Fibroblast of upper back skin (primary cell): Measurements from ENCODE around the gene GPR6.

ENCODE experiments used
- DNase-seq: peaks from one replicate; pipeline ENCODE4 v3.0.0-alpha.2; 2013

Gene GPR6, protein sequence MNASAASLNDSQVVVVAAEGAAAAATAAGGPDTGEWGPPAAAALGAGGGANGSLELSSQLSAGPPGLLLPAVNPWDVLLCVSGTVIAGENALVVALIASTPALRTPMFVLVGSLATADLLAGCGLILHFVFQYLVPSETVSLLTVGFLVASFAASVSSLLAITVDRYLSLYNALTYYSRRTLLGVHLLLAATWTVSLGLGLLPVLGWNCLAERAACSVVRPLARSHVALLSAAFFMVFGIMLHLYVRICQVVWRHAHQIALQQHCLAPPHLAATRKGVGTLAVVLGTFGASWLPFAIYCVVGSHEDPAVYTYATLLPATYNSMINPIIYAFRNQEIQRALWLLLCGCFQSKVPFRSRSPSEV

DNA sequence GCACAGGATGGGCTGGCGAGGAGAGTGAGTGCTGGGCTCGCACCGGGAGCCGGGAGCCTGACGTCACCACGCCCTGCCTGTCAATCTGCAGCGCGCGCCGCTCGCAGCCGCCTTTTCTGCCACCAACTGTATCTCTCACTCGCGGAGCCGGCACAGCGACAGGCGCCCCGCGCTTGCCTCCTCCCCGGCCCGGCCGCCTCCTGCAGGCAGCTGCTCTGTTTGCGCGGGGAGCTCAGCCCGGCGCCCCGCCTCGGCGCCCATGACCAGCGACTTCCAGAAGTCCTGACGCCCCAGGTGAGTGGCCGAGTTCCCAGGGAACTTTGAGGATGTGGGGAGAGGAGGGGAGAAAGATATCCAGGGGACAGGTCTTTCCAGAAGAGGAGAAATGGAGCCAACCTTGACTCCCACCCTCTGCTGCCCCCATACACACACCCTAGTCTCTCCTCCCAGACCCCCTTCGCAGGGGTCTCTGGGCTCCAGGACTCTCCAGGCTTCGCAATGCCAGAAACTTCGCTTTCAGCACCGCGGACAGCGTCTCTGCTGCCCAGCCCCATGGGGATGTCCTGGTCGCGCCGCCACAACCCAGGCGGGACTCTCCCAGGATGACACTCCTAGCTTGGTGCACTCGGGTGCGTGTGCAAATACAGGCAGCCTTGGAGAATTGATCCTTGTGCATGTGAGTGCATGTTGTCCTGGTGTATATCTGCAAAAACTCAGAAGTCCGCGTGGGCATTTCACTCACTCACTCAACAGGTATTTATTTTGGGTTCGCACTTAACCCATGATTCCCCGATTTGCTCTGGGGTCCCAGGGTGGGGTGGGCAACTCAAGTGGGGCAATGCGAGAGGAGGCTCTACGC, at the start of gene GPR6:
GPR6 (plus strand) TSS at position 138 of the 859 bp plus-strand sequence. CDS start 802 bp downstream, outside the sequence.
- peak; percentile 48 for DNase-seq

DNA sequence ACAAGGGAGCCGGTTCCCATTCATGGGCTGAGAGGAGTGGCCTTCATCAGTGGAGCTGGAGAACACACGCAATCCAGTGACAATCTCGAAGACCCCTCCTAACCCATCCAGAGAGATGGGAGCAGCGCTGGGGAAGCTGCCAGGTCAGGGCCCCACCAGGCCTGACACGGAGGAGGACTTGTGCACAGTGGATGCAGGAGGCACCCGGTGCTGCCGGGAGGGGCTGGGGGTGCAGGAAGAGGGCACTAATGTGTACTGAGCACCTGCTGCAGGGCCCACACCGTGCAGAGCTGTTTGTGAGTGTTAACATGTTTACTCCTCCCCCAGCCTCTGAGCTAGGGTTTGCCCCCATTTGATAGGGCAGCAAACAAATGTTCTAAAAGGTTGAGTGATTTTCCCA, 43.8 kb upstream of the GPR6 start:
- DNase-seq, result no peak

DNA sequence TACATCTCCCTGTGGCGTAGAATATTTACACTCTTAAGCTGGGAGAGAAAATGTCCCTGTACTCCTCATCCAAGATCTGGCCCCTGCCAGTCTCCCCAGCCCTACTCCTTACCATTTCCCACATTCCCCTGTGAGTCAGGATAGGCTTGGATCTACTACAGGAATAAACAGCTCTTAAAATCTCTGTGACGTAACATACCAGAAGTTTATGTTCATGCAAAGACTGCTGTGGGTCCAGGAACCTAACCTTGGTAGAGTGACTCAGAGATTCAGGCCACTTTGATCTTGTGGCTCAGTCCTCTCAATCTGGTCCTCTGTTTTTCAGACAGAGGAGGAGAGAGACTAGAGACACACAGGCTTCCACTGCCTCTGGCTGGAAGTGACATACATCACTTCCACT, 38.5 kb upstream of the GPR6 start:
- DNase-seq, result no peak

DNA sequence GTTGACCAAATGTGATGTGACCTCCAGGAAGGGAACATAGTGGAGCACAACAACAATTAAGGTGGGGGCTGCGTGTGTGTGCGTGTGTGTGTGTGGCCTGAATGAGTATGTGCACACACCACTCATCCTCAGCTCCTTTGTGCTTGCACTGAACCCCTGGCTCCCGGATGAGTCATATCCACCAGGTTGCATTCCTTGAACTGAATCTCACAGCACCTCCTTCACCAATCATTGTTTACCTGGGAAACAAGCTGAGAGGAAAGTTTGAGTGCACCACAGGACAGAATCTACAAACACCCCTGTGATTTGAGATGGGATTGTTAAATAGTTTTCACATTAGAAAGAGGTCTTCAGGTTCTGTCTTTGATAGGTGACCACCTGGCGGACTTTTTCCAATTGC, 33.7 kb upstream of the GPR6 start:
- DNase-seq, result no peak

DNA sequence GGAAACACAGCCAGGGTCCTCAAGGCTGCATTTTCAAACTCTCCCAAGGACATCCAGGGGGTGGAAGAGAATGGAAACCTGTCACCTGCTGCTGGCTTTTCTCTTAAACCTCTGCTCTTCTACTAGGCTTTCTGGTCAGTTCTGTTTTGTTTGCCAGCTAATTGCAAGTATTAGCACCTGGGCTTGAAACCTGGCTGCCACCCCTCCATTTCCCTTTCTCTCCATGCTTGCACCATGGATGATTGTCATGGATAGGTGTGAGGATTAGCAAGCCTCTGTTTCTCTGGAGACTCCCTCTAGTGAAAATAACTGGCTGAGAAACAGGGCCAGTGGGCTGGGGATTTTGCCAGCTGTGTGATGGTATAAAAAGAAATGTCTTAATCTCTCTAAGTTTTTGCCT, 33.0 kb upstream of the GPR6 start:
- DNase-seq, result no peak

DNA sequence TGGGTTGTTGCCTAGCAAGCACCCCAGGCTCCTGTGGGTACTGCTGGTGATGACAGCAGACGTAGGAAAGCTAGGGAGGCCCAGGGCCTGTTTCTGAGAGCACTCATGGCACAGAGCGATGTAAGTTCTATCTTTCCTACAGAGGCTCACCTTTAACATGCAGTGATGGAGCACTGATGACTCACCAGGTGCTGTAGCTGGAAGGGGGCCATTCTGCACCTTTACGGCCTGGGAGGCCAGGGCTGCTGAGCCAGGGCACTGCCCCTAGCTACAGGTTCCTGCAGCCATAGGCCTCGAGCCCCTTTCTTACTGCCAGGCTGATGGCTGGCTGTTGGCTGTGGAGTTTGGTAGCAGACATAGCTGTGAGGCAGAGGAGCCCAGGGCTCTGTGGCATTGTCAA, 31.1 kb upstream of the GPR6 start:
- no peak for DNase-seq

DNA sequence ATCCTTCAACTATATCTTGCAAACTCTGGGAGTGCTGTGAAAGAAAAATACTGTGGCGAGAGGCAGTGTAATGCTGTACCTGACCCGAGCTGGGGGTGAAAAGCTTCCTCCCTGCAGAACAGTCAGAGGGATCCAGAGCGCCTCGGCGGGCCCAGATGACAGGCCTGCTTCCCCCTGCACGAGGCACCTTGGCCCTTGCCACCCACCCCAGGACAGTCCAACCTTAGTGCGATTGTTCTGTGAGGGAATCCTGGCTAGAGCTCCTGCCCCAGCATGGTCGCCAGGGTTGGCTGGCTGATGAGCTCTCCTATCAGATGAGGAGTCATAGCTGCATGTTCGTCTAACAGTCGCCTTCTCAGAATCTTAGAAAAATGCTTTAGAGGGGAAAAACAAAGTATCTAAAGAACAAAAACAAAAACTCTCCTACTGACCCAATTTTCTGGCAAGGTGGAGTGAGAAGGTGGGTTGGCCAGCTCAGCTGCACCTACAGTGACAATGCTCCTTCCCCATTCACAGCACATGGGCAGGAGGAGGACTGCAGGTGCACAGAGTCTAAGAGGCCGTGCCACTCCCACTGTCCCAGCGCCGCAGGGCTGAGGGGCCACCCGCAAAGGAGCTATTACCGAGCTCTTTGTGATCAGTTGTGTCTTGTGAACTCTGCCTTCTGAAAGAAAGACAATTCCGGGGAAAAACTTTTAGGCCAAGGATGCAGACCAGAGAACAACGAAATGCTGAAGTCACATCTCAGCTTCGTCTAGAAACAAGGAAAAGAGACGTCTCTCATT, 28.6 kb upstream of the GPR6 start:
- no peak for DNase-seq

DNA sequence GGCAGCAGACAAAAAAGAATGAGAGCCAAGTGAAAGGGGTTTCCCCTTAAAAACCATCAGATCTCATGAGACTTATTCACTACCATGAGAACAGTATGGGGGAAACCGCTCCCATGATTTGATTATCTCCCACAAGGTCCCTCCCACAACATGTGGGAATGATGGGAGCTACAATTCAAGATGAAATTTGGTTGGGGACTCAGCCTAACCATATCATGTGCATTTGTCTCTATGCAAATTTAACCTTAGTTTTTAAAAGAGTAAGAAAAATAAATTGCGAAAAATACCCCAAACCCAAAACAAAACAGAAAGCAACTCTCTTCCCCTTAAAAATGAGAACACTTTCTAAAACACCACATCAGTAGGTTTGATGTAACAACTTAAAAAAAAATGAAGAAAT, 22.6 kb upstream of the GPR6 start:
- DNase-seq, result no peak

DNA sequence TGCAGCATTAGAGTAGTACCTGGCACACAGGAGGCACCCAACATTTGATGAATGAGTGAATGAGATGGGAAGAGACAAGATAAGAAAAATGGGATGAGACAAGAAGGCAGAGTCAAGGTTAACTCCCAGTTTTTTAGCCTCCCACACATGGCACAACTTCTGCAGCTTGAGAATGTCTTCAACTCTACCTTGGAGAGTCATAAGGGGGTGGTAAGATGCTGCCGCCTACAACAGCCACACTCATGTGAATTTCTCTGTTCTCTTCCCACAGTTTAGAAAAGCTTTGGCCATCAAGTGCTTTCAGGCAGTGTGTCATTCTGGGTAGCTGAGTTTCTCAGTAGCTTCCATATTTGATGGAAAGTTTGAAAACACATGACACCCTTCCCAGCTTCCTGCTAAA, 19.5 kb upstream of the GPR6 start:
- DNase-seq, result no peak

DNA sequence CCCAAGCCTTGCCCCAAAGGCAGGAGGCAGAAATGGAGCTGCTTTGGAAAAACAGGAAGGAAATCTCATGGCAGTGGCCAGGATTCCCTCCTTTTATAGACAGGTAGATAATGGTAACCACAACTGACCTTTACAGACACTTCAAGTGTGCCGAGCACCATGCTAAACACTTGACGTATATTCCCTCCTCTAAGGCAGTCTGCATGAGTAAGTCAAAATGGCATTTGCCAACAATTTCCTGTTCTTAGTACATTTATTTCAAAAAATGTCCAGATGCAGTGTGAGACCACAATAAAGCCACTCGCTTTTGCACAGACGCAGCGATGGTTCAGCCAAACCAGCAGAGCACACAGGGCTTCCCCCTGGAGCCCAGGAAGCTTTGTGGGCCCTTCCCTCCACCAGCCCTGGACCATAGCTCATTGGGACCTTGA, 16.5 kb upstream of the GPR6 start:
- peak; percentile 16 for DNase-seq

DNA sequence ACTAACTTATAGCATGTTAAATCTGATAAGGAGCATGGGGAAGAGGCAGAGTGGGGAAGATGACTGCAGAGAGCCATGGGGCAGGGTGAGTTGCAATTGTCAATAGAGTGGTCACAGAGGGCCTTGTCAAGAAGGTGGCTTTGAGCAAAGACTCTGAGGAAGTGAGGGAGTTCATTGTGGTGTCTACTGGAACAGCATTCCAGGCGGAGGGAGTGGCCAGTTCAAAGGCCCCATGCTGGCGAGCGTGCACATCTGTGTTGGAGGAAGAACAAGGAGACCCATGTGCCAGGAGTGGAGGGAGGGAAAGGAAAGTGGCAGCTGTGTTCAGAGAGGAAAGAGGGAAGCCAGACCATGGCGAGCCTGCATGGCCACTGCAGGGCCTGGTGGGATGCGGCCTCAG, 15.8 kb upstream of the GPR6 start:
- DNase-seq, result no peak

DNA sequence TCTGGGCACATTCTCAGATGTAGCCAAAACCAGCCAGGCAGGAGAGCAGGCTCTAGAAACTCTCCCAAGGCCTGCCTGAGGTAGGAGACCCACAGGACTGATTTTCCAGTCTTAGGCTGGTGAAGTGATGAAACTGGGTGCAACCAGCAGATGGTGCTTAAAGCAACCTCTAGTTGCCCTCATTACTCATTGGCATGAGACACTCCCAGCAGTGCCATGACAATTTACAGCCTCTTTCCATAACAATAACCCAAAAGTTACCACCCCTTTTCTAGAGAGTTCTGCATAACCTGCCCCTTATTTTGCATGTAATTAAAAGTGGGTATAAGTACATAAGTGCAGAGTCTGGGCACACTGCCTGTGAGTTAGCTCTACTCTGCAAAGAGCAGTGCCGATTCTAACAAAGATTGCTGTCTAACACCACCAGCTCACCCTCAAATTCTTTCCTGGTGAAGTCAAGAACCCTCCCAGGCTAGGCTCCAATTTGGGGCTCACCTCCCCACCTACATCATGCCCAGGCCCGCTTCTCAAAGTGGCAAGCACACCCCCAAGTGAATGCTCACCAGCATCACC, 14.4 kb upstream of the GPR6 start:
- no peak for DNase-seq

DNA sequence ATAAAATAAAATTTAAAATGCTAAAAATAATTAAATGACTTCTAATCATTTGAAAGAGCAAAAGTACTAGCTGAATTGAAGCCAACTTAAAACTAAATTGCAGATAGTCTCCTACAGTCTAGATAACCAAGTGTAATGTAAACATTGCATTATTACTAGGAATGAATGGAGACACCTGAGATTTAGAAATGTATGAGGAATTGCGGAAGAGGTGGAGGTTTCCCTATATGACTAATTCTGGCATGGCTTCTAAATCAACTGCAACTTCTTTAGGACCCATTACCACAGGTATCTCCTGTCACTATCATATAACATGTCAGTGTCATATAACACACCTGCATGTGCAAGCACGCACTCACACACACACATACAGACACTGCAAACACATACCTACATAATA, 13.2 kb upstream of the GPR6 start:
- no peak for DNase-seq

DNA sequence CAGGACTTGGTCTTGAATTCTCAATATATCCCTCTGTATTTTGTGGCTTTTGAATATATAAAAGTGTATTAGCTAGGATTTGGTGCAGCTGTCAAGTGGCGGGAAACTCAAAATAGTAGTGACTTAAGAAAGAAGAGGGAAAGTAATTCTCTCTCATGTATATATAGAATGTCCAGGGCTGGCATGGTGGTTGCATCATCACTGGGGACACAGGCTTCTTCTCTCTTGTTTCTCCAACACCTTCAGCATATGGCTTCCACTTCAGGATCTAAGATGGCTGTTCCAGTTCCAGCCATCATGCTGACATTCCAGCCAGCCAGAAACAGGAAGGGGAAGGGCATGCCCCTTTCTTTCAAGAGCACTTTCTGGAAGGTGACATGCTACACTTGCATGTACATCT, 11.8 kb upstream of the GPR6 start:
- DNase-seq, result no peak

DNA sequence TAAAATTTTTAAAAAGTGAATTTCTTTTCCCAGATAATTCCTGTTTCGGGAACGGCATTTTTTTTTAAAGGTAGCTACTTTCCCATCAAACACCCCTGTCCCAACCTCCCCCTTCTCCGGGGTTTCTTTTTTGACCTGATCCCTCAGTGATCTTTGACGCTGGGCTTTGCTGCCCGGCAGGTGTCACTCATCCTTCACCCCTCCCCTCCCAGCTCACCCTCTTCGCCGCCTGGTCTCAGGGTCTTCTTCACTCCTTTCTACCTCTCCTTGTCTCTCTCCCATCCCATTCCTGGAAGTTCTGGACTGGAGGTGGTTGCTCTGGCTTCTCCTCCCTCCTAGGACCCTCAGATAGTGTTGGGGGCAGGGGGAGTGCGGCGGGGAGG, 329 bp upstream of the GPR6 start:
- no peak for DNase-seq

DNA sequence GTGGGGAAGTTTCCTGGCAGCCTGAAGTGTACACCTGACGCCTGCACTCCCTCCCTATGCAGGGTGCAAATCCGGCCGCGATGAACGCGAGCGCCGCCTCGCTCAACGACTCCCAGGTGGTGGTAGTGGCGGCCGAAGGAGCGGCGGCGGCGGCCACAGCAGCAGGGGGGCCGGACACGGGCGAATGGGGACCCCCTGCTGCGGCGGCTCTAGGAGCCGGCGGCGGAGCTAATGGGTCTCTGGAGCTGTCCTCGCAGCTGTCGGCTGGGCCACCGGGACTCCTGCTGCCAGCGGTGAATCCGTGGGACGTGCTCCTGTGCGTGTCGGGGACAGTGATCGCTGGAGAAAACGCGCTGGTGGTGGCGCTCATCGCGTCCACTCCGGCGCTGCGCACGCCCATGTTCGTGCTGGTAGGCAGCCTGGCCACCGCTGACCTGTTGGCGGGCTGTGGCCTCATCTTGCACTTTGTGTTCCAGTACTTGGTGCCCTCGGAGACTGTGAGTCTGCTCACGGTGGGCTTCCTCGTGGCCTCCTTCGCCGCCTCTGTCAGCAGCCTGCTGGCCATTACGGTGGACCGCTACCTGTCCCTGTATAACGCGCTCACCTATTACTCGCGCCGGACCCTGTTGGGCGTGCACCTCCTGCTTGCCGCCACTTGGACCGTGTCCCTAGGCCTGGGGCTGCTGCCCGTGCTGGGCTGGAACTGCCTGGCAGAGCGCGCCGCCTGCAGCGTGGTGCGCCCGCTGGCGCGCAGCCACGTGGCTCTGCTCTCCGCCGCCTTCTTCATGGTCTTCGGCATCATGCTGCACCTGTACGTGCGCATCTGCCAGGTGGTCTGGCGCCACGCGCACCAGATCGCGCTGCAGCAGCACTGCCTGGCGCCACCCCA, 1.2 kb downstream of the GPR6 start:
- DNase-seq, result no peak

DNA sequence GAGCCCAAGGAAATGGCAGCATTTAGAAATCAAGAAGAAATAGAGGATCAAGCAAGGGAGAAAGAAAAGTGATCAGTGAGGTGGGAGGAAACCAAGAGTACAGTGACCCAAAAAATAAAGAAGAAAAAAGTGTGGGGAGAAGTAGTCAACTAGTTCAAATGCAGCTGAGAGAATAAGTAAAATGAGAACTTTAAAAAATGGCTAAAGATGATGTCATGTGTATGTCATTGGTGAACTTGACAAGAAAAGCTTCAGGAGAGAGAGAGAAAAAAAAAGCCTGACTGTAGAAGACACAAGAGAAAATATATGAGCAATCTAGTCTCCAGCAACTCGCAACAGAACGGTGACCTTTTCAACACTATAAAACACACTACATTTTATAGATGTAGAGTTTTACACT, 6.3 kb downstream of the GPR6 start:
- DNase-seq, result no peak

DNA sequence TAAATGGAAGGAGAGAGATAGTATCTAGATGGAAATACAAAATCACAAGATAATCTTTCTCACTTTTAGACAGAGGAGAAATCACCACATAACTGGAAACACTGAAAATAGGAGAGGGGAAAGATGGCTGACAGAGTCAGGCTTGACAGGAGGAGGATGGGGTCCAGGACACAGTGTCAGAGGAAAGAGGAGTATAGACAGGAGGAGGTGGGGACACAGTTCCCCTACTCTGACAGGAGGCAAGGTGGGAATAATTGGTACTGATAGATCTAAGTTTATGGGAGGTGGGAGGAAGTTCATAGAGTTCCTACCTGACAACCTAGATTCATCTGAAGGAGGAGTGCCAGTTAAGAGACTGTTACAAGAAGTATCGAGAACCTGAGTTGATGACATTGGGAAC, 9.1 kb downstream of the GPR6 start:
- no peak for DNase-seq

DNA sequence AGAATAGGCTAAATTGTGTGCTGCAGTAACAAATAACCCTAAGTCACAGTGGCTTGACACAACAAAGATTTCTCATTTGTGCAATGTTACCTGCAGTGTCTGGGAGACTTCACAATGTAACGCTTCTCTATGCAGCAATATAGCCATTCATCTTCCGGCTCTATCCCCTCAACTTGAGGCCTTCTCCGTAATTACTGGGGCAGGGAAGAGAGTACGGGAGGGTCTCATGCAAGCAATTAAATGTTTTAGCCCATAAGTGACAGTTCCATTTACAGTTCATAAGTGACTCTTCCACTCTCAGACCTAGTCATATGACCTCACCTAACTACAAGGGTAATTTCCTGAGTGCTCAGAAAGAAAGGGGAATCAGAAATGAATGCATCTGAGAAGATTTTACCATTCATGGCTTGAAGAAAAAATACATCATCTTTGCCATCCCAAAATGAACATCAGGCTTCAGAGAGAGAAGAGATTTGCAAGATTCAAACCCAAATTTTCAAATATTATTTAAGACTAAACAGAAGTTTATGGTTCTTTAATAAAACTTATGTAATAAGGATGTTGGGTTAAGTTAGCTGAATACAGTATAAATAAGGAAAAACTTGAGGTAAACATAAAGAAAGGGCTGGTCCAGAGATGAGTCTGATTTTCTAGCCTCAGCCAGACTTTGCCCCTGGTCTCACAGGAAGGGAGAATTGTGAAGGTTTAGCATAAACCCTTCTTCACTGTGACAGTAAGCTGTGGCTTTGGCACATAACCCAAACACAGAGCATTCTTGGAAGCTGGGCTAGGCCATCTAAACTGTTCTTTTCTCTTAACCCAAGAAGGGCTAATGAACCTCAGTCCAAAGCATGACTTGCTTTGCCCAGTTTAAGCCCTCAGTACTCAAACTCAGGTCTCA, 13.3 kb downstream of the GPR6 start:
- no peak for DNase-seq

DNA sequence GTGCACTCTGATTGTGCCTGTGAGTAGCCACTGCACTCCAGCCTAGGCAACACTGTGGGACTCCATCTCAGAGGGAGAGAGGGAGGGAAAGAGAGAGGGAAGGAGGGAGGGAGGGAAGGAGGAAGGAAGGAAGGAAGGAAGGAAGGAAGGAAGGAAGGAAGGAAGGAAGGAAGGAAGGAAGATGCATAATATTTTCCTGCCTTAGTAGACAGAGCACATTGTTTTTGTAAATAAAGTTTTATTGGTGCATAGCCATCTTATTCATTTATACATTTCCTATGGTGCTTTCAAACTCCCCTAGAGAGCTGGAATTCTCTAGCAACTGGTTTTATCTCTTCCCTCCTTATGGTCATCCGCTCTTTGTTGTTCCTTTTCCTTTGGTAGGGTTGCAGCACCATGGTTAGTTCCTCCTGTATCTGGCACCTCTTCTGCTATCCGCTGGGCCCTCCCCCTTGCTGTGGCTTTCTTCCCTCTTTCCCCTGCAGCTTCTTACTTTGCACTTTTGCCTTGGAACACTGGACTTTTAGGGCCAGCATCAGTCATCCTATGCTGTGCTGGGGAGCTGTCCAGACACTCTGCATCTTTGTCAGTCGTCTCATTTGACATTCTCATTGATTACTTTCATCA, 20.2 kb downstream of the GPR6 start:
- no peak for DNase-seq

DNA sequence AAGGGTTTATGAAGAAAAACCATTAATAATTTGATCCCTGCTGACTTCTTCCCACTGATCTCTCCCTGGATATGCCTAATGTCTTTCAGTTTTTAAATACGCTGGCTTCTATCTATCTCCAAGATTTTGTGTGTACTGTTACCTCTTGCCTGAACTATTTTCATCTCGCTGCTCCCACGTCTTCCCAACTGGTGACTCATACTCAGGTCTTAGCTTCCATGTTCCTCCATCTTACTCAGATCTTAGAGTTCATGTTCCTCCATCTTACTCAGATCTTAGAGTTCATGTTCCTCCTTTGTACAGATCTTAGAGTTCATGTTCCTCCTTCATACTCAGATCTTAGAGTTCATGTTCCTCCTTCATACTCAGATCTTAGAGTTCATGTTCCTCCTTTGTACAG, 21.6 kb downstream of the GPR6 start:
- DNase-seq, result no peak
